Measurements from ENCODE around the gene KRT1.

Gene KRT1

DNA sequence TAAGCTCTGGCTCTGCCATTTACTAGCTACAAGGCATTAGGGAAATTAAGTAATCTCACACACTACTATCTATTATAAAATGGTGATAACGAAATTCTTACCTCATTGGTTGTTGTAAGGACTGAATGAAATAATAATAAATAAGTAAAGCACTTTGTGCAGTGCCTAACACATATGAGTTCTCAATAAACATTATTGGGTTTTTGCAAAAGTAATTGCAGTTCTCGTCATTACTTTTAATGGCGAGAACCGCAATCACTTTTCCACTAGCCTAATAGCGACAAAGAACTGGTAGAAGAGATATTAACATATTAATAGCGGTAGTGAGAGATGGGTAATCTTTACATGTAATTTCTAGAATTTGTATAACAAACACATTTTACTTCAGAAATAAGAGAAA lies 13.9 kb upstream of the KRT1 start:
- H3K4me3 ChIP-seq (ENCODE audit: control insufficient read depth, low read depth, low read length) = no peak overlapping the region
- no peak for DNase-seq (ENCODE audit: low read depth)

DNA sequence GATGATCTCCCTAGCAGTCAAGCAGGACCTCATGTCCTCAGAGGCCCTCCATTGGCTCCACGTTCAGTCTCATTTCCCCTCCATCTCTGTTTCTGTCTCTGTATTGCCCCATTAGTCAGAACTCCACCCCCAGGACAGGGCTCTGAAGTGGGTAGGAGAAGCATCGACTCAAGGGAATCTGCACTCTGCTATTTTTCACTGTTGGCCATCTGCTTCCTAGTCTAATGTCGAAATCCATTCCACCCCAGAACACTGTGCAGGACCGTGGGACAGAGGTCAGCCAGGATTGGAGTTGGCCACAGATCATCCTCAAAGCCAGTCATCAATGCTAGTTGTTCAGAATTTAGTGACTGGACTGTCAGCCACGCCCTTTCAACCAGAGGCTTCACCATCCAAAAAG lies 13.1 kb upstream of the KRT1 start:
- DNase-seq (ENCODE audit: low read depth) = peak; percentile 5
- H3K4me3 ChIP-seq (ENCODE audit: control insufficient read depth, low read depth, low read length) = no peak overlapping the region
- TF ChIP-seq, protein P1, sequence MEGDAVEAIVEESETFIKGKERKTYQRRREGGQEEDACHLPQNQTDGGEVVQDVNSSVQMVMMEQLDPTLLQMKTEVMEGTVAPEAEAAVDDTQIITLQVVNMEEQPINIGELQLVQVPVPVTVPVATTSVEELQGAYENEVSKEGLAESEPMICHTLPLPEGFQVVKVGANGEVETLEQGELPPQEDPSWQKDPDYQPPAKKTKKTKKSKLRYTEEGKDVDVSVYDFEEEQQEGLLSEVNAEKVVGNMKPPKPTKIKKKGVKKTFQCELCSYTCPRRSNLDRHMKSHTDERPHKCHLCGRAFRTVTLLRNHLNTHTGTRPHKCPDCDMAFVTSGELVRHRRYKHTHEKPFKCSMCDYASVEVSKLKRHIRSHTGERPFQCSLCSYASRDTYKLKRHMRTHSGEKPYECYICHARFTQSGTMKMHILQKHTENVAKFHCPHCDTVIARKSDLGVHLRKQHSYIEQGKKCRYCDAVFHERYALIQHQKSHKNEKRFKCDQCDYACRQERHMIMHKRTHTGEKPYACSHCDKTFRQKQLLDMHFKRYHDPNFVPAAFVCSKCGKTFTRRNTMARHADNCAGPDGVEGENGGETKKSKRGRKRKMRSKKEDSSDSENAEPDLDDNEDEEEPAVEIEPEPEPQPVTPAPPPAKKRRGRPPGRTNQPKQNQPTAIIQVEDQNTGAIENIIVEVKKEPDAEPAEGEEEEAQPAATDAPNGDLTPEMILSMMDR (conservative IDR thresholded peaks at IDR 0.05; ENCODE audit: control insufficient read depth, insufficient read depth, low read depth, low read length) = no peak

More for the DNA sequence above, 13.9 kb upstream of the KRT1 start:
- TF ChIP-seq, protein P1 (conservative IDR thresholded peaks at IDR 0.05; ENCODE audit: control insufficient read depth, insufficient read depth, low read depth, low read length) = no peak

DNA sequence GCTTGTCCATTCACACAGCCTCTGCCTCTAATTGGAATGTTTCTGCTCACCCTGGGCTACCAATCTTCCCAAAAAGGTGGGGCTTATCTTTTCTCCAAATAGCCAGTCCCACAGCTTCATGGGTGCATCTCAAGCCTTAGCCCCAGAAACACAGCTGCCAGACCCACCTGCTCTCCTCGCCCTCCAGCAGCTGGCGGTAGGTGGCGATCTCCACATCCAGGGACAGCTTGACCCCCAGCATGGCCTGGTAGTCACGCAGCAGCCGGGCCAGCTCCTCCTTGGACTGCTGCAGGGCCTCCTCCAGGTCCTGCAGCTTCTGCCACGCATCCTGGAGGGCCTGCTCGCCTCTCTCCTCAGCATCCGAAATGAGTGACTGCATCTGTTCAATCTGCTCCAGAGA lies 12.0 kb upstream of the KRT1 start:
- no peak overlapping the region for H3K4me3 ChIP-seq (ENCODE audit: control insufficient read depth, low read depth, low read length)
- TF ChIP-seq, protein P1 (conservative IDR thresholded peaks at IDR 0.05; ENCODE audit: control insufficient read depth, insufficient read depth, low read depth, low read length) = no peak
- DNase-seq (ENCODE audit: low read depth) = no peak

DNA sequence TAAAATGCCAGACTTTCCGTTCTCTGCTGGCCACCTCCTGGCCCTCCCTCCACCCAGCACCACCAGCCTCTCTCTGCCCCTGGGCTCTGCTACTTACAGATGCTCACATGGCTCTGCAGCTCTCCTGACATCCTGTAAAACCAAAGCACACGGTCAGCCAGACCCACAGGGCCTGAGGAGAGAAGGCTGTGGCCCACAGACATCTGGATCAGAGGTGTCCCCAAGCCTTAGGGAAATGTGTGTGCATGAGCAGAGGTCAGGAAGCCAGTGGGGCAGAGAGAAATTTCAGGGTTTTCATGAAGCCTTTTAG lies 11.6 kb upstream of the KRT1 start:
- TF ChIP-seq, protein P1 (conservative IDR thresholded peaks at IDR 0.05; ENCODE audit: control insufficient read depth, insufficient read depth, low read depth, low read length) = no peak
- H3K4me3 ChIP-seq (ENCODE audit: control insufficient read depth, low read depth, low read length) = no peak overlapping the region
- no peak for DNase-seq (ENCODE audit: low read depth)

DNA sequence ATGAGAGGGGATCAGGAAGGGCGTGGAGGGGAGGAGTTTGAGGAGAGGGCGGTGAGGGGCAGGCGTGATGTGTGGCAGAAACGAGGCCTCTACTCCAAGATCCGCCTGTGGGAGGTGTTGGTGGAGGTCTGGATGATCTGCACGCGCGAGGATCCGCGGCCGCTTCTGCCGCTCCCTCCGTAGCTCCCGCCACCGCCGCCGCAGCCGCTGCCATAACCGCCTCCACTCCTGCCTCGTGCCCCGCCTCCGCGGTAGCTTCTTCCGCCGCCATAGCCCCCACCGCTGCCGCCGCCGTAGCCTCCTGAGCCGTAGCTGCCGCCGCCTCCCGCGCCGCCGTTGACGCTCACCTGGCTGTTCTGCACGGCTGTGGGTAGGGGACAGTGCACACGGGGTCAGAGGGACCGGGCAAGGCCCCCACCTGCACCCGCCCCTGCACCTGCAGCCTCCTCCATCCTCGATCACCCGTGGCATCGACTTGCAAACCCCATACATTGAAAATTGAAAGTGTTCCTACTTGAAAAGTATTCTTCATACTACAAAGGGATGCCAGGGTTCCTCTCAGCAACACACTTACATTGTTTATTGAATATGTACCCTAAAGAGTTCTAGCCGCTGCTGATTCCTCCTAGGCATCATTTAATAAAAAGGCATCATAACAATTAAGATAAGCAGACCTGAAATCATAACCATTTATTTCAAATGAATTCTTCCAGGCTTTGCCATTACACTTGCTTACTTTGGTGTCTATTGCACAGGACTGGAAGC lies 11.1 kb upstream of the KRT1 start:
- no peak overlapping the region for H3K4me3 ChIP-seq (ENCODE audit: control insufficient read depth, low read depth, low read length)
- DNase-seq (ENCODE audit: low read depth) = no peak
- TF ChIP-seq, protein P1 (conservative IDR thresholded peaks at IDR 0.05; ENCODE audit: control insufficient read depth, insufficient read depth, low read depth, low read length) = no peak

DNA sequence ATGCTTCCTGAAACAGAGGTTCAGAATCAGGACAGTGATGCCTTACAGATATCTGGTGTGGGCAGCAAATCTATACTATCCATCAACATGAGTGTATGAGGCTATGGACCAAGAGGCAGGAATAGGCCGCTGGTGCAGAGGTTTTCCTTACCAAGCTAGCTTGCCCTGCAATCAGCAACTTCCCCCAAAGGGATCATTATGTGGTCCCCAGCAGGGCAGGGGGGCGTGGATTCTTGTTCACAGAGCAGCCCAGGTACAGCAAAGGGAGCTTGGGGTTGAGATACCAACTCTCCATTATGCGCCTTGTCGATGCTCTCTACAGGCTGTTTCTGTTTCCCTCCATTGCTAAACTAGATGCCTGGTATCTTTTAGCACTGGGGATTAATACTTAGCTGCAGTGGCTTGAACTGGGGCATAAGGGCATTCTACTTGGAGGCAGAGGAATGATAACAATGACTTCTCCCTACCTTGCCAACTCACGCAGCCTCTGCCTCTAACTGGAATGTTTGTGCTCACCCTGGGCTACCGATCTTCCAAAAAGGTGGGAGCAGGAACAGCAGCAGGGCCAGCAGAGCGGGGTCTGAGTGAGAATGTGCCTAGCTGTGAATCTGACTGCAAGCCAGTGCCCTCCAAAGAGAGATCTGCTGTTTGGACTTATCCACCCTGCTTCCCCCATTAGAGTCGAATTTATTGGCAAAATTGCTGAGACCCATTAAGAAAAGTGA lies 10.3 kb upstream of the KRT1 start:
- no peak overlapping the region for H3K4me3 ChIP-seq (ENCODE audit: control insufficient read depth, low read depth, low read length)
- TF ChIP-seq, protein P1 (conservative IDR thresholded peaks at IDR 0.05; ENCODE audit: control insufficient read depth, insufficient read depth, low read depth, low read length) = no peak
- DNase-seq (ENCODE audit: low read depth) = no peak
